Neural cell (in vitro differentiated cells): ENCODE measurements around the gene FGF12. TPM values are rescaled to one million over a fixed set of nuclear protein-coding genes. Genes with fewer than 3 reads are reported as not detected.

Source experiments
- H2AFZ ChIP-seq: fragments of 200-600, 300-800 bp; sonication (generic), shearing (Covaris generic); 2 replicates; pipeline ENCODE4 v1.6.0; 2014; ENCODE audit warnings: low read depth, mild to moderate bottlenecking, antibody characterized with exemption, low read length, moderate library complexity
- H3F3A ChIP-seq: fragments of 200-600 bp; shearing (Covaris generic); 2 replicates; pipeline ENCODE4 v1.6.1; 2016; ENCODE audit warnings: mild to moderate bottlenecking, moderate library complexity, mixed read lengths, antibody characterized with exemption, low read length; ENCODE audit not compliant: insufficient read depth, poor library complexity, severe bottlenecking
- H3K27ac ChIP-seq: fragments of 200-600, 300-800 bp; sonication (generic), shearing (Covaris generic); 2 replicates; pipeline ENCODE4 v1.5.1; 2014; ENCODE audit warnings: mild to moderate bottlenecking, low read length, moderate library complexity
- H3K27me3 ChIP-seq: fragments of 300-800, 200-600 bp; sonication (generic), shearing (Covaris generic); 2 replicates; pipeline ENCODE4 v1.6.0; 2014; ENCODE audit warnings: mild to moderate bottlenecking, low read depth, low read length, moderate library complexity; ENCODE audit not compliant: insufficient read depth
- H3K36me3 ChIP-seq: fragments of 300-800, 200-600 bp; sonication (generic), shearing (Covaris generic); 2 replicates; pipeline ENCODE4 v1.5.1; 2014; ENCODE audit warnings: mild to moderate bottlenecking, antibody characterized with exemption, low read length, moderate library complexity; ENCODE audit not compliant: insufficient read depth
- H3K4me2 ChIP-seq: fragments of 300-800, 200-600 bp; sonication (generic), shearing (Covaris generic); 2 replicates; pipeline ENCODE4 v1.6.0; 2014; ENCODE audit warnings: mild to moderate bottlenecking, low read length
- H3K4me3 ChIP-seq: fragments of 300-800, 200-600 bp; sonication (generic), shearing (Covaris generic); 2 replicates; pipeline ENCODE4 v1.5.1; 2014; ENCODE audit warnings: mild to moderate bottlenecking, low read length, moderate library complexity
- H3K79me2 ChIP-seq: fragments of 200-600 bp; shearing (Covaris generic); replicated peaks from 2 replicates; pipeline ENCODE4 v1.6.0; 2014; ENCODE audit warnings: mild to moderate bottlenecking, low read length, moderate library complexity; ENCODE audit not compliant: insufficient read depth
- H3K9ac ChIP-seq: fragments of 300-800, 200-600 bp; sonication (generic), shearing (Covaris generic); 2 replicates; pipeline ENCODE4 v1.6.1; 2016; ENCODE audit warnings: mild to moderate bottlenecking, low read length, mixed read lengths
- H3K9me2 ChIP-seq: fragments of 200-600 bp; shearing (Covaris generic); 2 replicates; pipeline ENCODE4 v1.6.1; 2016; ENCODE audit warnings: mild to moderate bottlenecking, low read length, mixed read lengths; ENCODE audit not compliant: insufficient read depth
- H3K9me3 ChIP-seq: fragments of 200-600, 300-800 bp; sonication (generic), shearing (Covaris generic); 2 replicates; pipeline ENCODE4 v1.6.1; 2016; ENCODE audit warnings: mild to moderate bottlenecking, mixed run types, low read length, moderate library complexity, mixed read lengths
- H4K20me1 ChIP-seq: fragments of 200-600 bp; shearing (Covaris generic); 2 replicates; pipeline ENCODE4 v1.6.1; 2016; ENCODE audit warnings: mild to moderate bottlenecking, mixed run types; ENCODE audit not compliant: insufficient read depth
- CTCF ChIP-seq: fragments of 450-650 bp; IDR thresholded peaks from 2 replicates; pipeline ENCODE4 v1.5.1; 2014; ENCODE audit warnings: antibody characterized with exemption, mild to moderate bottlenecking, moderate library complexity; ENCODE audit not compliant: poor library complexity, severe bottlenecking
- EP300 ChIP-seq: fragments of 450-650 bp; conservative IDR thresholded peaks from 2 replicates; pipeline ENCODE4 v1.6.1; 2014; ENCODE audit warnings: antibody characterized with exemption, mild to moderate bottlenecking, moderate library complexity; ENCODE audit not compliant: poor library complexity, severe bottlenecking
- EZH2 ChIP-seq: fragments of 200-600, 300-800 bp; shearing (Covaris generic), sonication (generic); IDR thresholded peaks from 2 replicates; pipeline ENCODE4 v1.6.1; 2014; ENCODE audit warnings: antibody characterized with exemption, low read length, borderline replicate concordance, mild to moderate bottlenecking; ENCODE audit not compliant: insufficient read depth, poor library complexity, severe bottlenecking
- MXI1 ChIP-seq: fragments of 450-650 bp; conservative IDR thresholded peaks from 2 replicates; pipeline ENCODE4 v1.6.1; 2014; ENCODE audit warnings: antibody characterized with exemption, mild to moderate bottlenecking; ENCODE audit not compliant: poor library complexity, severe bottlenecking
- POLR2AphosphoS5 ChIP-seq: IDR thresholded peaks from 2 replicates; pipeline ENCODE4 v1.6.1; 2012
- RAD21 ChIP-seq: fragments of 450-650 bp; conservative IDR thresholded peaks from 2 replicates; pipeline ENCODE4 v1.6.1; 2014; ENCODE audit warnings: antibody characterized with exemption, mild to moderate bottlenecking, moderate library complexity
- REST ChIP-seq: IDR thresholded peaks from 2 replicates; pipeline ENCODE4 v1.6.1; 2012; ENCODE audit warnings: borderline replicate concordance
- SMC3 ChIP-seq: fragments of 450-650 bp; conservative IDR thresholded peaks from 2 replicates; pipeline ENCODE4 v1.6.1; 2014; ENCODE audit warnings: antibody characterized with exemption, mild to moderate bottlenecking, moderate library complexity; ENCODE audit not compliant: poor library complexity
- TAF1 ChIP-seq: IDR thresholded peaks from 2 replicates; pipeline ENCODE4 v1.6.1; 2012; ENCODE audit warnings: low read depth
- polyA plus RNA-seq: library from polyadenylated mRNA; depleted of rRNA; stranded (reverse); fragments of >200 nt; gene quantifications from 2 replicates; pipeline ENCODE4 v1.2.3, GENCODE V29; 2014

Gene FGF12
- polyA plus RNA-seq, 1 donor from 2014 or later: 4.8 TPM

- Histone ChIP-seq H3K27me3 (no peaks in the 10 kb centered on the region), H4K20me1 (no peaks in the 10 kb centered on the region), H3K27ac (no peak overlapping the region), H3K9me2 (no peaks in the 10 kb centered on the region), H3K79me2 (no peaks in the 10 kb centered on the region), H3K4me2 (no peak overlapping the region), H3F3A (no peaks in the 10 kb centered on the region), H2AFZ (no peak overlapping the region), H3K4me3 (no peak overlapping the region), H3K9me3 (no peaks in the 10 kb centered on the region), H3K9ac (no peak overlapping the region), H3K36me3 (no peaks in the 10 kb centered on the region)
- TF ChIP-seq REST: no peak
- no peak for TF ChIP-seq MXI1
- no peak for TF ChIP-seq EZH2
- no peak for TF ChIP-seq CTCF
- no peak for TF ChIP-seq POLR2AphosphoS5
- no peak for TF ChIP-seq TAF1
- no peak for TF ChIP-seq SMC3
- TF ChIP-seq EP300: no peak
- no peak for TF ChIP-seq RAD21
Measured at GRCh38 chr3:192258721-192259120, 468.6 kb downstream of the FGF12 start.

- no peaks in the 10 kb centered on the region for H3K9me3 ChIP-seq
- H3K4me2 ChIP-seq: no peak overlapping the region
- H3K36me3 ChIP-seq: no peaks in the 10 kb centered on the region
- H3K9me2 ChIP-seq: no peaks in the 10 kb centered on the region
- H4K20me1 ChIP-seq: no peaks in the 10 kb centered on the region
- no peaks in the 10 kb centered on the region for H3F3A ChIP-seq
- no peaks in the 10 kb centered on the region for H3K79me2 ChIP-seq
- H3K9ac ChIP-seq: no peak overlapping the region
- H3K27ac ChIP-seq: no peak overlapping the region
- no peaks in the 10 kb centered on the region for H3K27me3 ChIP-seq
- no peak for TF ChIP-seq EZH2
- TF ChIP-seq RAD21: no peak
- H3K4me3 ChIP-seq: no peak overlapping the region
- H2AFZ ChIP-seq: no peak overlapping the region
Measured at GRCh38 chr3:192255839-192256238, 471.5 kb downstream of the FGF12 start.
